Measurements from ENCODE around the gene IFNK.
"Not testable (repeated sequence)": the region's sequence is repeated elsewhere in the genome, so short reads cannot be mapped to it uniquely, and the experiment has no call there.

Gene IFNK

DNA sequence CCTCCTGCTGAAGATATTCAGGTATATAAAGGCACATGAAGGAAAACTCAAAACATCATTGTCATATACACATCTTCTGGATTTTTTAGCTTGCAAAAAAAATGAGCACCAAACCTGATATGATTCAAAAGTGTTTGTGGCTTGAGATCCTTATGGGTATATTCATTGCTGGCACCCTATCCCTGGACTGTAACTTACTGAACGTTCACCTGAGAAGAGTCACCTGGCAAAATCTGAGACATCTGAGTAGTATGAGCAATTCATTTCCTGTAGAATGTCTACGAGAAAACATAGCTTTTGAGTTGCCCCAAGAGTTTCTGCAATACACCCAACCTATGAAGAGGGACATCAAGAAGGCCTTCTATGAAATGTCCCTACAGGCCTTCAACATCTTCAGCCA, at the start of gene IFNK:
IFNK (plus strand) TSS at position 55 of the 400 bp plus-strand sequence; CDS start at position 102, 47 bp downstream.
- no peak for DNase-seq

DNA sequence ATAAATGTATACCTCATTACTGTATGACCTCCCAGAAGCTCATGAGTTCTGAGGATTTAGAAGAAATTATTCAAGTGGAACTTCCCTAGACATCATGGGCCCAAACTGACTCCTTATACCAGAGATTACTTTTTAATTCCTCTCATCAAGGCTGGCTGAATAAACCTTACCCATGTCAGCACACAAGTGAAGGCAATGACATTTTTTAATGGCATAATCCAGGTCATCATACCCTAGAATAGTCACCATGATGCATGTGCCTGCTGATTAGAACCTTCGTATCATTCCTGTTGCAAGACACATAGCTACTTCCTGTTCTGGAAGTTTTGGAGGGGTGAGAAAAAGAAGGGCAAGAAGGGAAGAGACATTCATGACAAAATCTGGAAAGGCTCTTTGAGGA, 49.8 kb upstream of the IFNK start:
- no peak for DNase-seq

- no peak for DNase-seq
Measured at GRCh38 chr9:27475057-27475595, 49.0 kb upstream of the IFNK start.

GRCh38 chr9:27476870-27477515, 47.1 kb upstream of the IFNK start:
- no peak for DNase-seq

GRCh38 chr9:27478322-27478721, 45.8 kb upstream of the IFNK start:
- no peak for DNase-seq

GRCh38 chr9:27482709-27483108, 41.4 kb upstream of the IFNK start:
- no peak for DNase-seq

DNA sequence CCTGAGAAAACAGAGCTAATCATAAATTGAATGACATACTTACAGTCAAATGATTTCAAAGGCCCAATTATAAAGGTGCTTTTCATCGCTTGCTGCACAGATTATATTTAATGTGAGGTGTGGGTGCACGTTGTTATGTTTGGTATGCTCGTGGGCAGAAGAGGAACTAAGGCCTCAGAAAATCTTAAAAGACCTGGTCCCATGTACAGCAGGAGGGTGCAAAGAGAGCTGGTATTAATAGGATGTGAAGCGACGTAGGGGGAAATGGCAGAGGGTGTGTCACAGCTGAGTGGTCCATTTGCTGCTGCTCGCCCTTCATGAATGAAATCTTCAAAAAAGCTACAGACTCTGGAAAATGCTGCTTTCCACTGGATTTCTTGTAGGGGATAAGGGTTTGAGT, 40.5 kb upstream of the IFNK start:
- no peak for DNase-seq

- DNase-seq = peak; percentile 35
Measured at GRCh38 chr9:27485158-27485557, 38.9 kb upstream of the IFNK start.

GRCh38 chr9:27487128-27487640, 36.9 kb upstream of the IFNK start:
- no peak for DNase-seq

- DNase-seq = no peak
Measured at GRCh38 chr9:27487927-27488326, 36.2 kb upstream of the IFNK start.

- no peak for DNase-seq
Measured at GRCh38 chr9:27489087-27489876, 34.8 kb upstream of the IFNK start.

- no peak for DNase-seq
Measured at GRCh38 chr9:27491154-27491553, 32.9 kb upstream of the IFNK start.

- no peak for DNase-seq
Measured at GRCh38 chr9:27495480-27496134, 28.5 kb upstream of the IFNK start.

DNA sequence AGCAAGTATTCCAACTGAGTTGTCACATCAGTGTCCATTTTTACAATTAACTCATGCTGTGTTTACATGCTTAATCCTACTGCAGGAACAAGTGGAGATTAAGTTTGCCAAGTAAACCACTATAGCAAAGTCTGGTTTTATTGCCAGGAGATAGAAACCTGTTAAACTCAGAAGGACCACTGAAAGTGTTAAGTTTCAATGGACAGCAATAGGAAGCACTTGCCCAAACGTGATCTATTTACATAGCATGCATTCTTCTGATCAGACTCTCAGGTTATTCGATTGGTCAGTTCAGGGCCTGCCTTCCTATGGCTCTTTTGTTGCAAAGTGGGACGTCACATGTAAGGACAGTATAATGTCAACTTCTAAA, 28.0 kb upstream of the IFNK start:
- DNase-seq = no peak

DNA sequence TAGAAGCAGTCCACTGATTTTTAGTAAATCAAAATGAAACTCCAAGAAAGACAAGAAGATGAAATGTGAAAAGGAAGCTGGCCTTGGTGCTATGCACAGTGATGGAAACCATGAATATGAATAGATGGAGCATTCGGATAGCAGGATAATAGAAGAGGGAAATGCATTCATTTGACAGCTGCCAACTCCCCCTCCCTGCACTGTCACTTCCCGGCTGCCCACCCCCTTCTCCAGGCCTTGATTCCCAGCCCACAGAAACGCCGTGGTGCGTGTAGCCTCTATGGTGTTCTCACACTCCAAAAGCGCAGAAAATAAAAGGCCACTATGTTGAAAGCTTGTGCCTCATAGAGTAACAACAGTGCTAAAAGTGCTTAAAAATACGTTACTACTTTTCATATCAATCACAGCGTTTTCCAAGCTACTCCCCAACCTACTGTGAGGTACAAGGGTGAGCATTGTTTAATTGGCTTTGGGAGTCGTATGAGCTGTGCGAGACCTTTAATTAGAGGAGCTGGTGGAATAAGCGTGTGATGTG, 26.1 kb upstream of the IFNK start:
- DNase-seq = no peak

DNA sequence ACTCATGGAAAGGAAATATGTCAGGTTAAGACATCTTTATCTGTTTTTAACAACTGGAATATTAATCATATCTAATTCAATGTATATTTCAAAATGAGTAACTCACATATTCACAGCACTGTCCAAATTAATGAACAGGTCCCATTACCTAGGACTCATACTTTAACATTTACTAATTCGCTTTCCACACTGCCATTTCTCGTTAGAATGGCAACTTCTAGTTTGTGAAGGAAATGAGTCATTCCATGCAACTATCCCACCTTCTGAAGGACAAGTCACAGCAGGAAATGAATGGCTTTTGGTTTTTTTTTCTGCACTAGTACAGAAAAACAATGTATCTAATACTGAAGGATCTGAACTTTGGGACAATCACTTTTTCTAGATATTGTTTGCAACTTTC, 24.6 kb upstream of the IFNK start:
- peak; percentile 76 for DNase-seq

DNA sequence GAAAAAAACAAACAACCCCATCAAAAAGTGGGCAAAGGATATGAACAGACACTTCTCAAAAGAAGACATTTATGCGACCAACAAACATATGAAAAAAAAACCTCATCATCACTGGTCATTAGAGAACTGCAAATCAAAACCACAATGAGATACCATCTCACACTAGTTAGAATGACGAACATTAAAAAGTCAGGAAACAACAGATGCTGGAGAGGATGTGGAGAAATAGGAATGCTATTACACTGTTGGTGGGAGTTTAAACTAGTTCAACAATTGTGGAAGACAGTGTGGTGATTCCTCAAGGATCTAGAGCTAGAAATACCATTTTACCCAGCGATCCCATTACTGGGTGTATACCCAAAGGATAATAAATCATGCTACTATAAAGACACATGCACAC, 23.2 kb upstream of the IFNK start:
- DNase-seq = not testable (repeated sequence)

DNA sequence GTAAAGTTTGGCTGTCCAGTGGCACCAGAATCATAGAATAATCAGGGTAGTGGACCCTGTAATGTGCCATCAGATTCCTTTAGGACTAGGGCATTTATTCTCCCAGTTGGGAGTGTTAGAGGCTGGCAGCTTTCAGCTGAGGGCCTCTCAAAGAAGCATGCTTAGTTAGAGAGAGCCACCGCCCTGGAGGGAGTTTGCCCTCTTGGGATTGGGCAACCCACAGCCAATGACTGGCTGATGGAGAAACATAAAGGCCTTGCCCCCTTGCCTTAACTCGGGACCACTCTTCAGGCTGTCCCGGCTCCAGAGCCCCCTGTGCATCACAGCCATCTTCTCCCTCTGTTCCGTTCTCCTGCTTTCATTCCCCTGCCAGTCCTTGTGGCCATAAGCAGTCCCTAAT, 20.5 kb upstream of the IFNK start:
- no peak for DNase-seq

GRCh38 chr9:27504259-27504658, 19.8 kb upstream of the IFNK start:
- peak; percentile 30 for DNase-seq

- DNase-seq = peak; percentile 24
Measured at GRCh38 chr9:27505744-27506161, 18.3 kb upstream of the IFNK start.

GRCh38 chr9:27506981-27507380, 17.1 kb upstream of the IFNK start:
- no peak for DNase-seq

GRCh38 chr9:27510780-27511179, 13.3 kb upstream of the IFNK start:
- no peak for DNase-seq

GRCh38 chr9:27511771-27512170, 12.3 kb upstream of the IFNK start:
- no peak for DNase-seq

Data from activated CD4-positive, alpha-beta T cell treated with anti-CD3 and anti-CD28 coated beads, Interleukin-2, amount 50 U/mL, for 16 hours (primary cell).